ENCODE measurements around the gene ZNF343. TPM values are rescaled to one million over a fixed set of nuclear protein-coding genes. Genes with fewer than 3 reads are reported as not detected.

Gene ZNF343
- total and polyA plus RNA-seq, 2 of the 8 experiments (the other 6 are each of a cell fraction or from before 2014, with no cell fraction given), result 1.8 to 5.0 TPM

- TF ChIP-seq CHD7 (IDR thresholded peaks at IDR 0.05; ENCODE audit: insufficient replicate concordance, low read length) (no peak), NRF1 (IDR thresholded peaks at IDR 0.05; ENCODE audit: low read depth, low read length) (no peak), SP1 (IDR thresholded peaks at IDR 0.05; ENCODE audit: low read depth, low read length) (no peak), KDM4A (IDR thresholded peaks at IDR 0.05; ENCODE audit: low read depth, low read length, severe bottlenecking) (no peak), RBBP5 (IDR thresholded peaks at IDR 0.05; ENCODE audit: borderline replicate concordance, low read depth, low read length) (no peak), HDAC2 (IDR thresholded peaks at IDR 0.05; ENCODE audit: borderline replicate concordance in 1 of 2, low read depth in 2 of 2, low read length in 2 of 2) (no peak)
These were observed 57.3 kb downstream of the ZNF343 start (continued) for GRCh38 chr20:2451422-2451821.

Data from H1 (cell line).